Endothelial cell of hepatic sinusoid (primary cell): ENCODE data around the gene CROCC2.

Source experiments
- in situ Hi-C: cut with HindIII; loops from 2 replicates; pipeline ENCODE4 v1.10.0; 2017; ENCODE audit warnings: low sequenced_read_pairs

Gene CROCC2

DNA sequence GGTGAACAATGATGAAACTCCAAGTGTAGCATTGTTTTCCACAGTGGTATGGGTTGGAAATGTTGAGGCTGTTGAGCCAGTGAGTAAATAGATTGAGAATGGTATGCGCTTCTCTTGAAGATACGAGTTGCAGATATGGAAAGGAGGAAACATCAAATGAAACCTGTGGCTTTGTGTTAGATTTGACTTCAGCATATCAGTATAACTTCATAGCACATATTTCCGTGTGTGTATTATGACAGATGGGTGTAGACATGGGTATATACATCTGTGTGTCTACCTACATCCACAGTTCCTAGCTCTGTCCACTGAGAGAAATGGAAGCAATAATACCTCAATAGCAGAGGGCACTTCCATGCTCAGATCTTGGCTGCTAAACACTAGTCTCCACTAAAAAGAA lies 100.3 kb downstream of the CROCC2 start:
- in situ Hi-C loops = no loop called here

DNA sequence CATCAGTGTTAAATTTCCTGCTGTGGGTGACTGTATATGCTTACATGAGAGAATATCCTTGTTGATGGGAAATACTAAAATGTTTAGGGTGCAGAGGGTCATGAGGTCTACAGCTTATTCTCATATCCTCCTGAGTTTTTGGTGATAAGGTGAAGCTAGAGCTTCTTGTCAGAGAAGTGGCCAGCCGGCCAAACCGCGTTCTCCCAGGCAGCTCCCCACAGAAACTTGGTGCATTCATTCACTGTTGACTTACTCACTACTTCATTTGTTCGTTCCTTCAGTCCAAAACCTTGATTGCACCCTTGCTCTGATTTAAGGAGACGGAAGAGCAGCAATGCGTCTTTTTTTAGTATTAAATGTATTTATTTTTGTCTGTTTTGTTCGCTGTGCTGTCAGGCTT lies 101.0 kb downstream of the CROCC2 start:
- in situ Hi-C loops = no loop called here

DNA sequence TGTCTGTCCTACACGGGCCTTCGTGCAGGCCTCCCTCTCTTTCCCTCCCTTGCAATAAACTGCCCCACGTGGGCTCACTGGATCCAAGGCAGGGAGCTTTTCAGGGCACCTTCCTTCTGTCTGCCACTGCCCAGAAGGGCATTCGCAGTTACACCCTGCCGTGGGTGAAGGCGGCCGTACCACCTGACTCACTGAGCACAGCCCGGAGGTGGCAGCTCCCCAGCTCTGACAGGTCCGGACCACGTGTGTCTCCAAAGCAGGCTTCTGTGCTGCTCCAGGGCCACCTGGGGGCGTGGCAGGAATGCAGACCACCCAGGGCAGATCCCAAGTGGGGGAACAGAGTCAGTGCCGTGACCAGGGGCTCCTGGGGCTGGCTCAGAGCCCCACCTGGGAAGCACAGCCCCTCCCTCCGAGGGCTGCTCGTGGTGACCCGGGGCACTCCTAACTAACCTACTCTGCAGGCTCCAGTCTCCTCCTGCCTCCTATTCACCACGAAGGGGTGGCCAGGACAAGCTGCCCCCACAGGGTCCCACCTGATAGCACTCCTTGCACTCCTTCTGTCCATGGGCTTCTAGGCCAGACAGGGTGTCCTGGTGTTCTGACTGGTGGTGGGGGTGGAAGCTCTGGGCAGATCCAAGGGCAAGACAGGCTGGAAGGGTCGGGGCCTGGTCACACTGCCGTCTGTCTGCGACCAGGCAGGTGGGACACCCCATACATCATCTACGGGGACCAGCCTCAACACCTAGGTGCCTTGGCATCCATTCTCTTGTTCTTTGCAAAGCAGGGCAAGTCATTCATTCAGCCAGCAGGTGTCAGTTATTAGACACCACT lies 102.0 kb downstream of the CROCC2 start:
- in situ Hi-C loops = no loop called here

DNA sequence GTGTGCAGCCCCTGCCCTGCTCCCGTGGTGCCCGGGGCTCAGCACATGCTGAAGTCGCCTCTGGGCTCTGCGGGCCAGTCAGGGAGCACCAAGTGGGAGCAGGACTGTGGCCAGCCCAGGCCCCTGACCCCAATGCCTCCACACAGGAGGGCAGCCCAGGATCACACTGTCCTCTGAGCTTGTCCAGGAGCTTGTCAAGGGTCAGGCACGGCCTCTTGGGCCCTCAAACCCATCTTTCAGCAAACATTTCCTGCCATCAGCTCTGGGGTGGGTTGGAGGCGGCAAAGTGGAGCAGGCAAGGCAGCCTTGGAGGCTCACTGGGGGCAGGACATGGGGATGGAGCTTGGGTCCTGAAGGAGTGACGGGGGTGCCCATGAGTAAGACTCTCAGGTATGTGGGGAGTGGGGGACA lies 102.6 kb downstream of the CROCC2 start:
- in situ Hi-C loops = no loop called here

DNA sequence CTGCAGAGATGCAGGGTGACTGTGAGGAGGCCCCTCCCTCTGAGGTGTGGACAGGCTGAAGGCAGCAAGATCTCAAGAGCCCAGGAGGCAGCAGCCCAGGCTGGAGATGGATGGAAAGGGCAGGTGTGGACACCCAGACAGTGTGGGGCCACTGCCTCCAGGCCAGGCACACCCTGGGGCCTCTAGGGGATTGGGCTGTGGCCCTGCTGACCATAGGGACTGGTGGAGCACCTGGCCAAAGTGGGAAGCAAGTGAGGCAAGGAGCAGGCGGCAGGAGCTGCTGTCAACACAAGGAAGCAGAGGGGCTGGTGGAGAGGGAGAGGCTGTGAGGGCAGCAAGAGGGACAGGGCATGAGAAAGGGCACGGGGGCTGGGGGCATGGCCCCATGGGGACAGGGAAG lies 103.1 kb downstream of the CROCC2 start:
- in situ Hi-C loops = no loop called here

DNA sequence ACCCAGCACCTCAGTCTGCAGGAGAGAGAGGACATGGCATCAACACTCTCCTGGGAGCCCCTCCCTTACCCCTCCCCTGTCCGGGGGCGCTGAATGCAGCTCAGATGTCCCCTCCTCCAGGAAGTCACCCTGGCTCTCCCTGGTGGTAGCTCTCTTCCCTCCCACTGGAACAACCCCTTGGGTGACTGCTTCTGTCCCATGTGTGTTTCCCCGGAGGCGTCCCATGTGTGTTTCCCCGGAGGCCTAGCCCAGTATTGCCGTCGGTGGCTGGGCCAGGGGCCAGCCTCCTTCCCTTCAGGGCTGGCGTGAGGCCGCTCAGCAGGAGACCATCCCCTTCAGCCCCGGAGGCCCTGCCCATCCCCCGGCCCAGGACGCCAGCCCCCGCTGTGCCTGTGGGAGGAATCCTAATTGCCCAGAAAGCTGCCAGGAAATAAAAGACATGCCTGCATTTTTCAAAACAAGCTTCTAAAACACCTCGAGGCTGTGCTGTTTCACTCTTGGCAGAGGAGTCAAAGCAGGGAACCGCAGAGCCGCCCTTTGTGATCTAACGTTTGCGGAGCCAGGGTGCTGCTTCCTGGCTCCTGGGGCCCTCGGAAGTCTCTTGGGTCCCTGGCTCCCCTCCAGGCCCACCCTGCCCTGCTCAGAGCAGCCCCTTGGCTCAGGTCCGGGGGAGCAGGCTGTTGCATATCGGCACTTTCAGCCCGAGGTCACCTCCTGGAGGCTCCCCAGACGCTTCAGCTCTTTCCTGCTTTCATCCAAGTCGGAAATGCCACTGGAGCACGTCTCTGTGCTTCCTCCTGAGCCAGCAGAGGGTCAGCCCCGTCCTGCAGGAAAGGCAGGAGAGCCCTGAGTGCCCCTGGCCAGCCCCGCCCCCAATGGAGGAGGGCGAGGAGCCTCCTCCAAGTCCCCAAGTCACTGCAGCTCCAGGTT lies 103.7 kb downstream of the CROCC2 start:
- in situ Hi-C loops = no loop called here

DNA sequence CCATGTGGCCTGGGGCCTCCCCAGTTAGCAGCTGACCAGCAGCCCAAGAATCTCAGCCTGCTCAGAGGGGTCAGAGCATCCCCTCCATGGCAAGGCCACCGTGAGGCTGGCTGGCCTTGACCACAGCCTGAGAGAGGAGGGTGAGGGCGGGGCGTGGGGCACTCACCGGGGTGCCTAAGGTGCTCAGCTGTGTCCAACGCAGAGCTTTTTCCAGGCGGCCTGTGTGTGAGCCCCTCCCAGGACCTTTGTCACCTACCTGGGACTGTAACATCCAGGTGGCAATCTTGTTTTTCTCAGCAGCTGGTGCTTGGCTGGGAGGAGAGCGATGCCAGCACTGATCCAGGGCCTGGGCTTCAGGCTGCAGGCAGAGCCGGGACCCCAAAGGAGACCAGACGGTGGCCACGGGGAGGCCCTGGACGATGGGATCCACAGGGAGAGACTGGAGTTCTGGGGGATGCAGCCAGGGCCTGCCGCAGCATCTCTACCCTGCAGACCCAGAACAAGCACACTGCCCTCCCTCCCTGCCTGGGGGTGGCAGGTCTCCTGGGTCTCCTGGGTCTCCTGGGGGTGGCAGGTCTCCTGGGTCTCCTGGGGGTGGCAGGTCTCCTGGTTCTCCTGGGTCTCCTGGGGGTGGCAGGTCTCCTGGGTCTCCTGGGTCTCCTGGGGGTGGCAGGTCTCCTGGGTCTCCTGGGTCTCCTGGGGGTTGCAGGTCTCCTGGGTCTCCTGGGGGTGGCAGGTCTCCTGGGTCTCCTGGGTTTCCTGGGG lies 104.6 kb downstream of the CROCC2 start:
- in situ Hi-C loops = no loop called here

DNA sequence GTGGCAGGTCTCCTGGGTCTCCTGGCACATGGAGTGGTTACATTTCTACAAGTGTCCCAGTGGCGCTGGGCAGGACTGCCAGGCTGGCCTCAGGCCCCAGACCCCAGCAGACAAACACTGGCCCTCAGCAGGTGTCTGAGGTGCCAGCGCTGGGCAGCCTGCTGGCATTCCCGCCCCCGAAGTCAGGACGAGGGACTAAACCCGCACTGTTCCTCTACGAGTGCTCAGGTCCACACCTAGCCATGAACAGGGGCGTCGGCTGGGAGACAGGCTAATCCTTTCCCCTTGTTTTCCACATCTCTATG lies 105.1 kb downstream of the CROCC2 start:
- in situ Hi-C loops = no loop called here

DNA sequence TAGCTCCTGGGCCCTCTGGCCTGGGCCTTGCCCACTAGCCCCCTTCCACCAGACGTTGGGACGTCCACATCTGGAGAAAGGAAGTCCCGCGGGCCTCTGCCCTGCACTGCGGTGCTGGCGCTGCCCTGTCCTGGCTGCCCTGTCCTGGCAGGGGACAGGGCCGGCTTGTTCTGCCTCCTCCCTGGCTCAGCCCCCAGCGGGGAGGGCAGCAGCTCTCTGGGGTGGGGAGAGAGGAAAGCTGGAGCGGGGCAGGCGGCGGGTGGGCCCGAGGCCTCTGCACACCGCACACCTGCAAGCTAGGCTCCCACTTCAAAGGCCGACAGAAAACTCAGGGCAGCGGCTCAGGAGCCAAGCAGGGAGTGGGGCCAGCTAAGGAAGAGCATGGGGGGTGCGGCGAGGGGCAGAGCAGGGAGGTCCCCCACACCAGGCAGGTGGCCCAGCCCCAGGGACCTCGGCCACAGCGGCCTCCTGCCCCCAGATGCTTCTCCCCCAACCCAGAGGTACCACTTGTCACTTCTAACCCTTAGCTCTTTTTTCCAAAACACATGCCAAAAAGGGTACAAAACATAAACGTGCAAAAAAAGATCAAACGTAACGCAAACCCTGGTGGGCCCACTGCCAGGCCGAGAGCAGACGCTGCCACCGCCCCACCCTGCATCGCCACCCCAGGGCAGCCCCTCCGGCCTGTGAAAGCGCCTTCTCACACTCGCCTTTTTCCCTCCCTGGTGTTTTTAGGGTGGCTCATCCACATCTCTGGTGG lies 105.8 kb downstream of the CROCC2 start:
- in situ Hi-C loops = no loop called here

DNA sequence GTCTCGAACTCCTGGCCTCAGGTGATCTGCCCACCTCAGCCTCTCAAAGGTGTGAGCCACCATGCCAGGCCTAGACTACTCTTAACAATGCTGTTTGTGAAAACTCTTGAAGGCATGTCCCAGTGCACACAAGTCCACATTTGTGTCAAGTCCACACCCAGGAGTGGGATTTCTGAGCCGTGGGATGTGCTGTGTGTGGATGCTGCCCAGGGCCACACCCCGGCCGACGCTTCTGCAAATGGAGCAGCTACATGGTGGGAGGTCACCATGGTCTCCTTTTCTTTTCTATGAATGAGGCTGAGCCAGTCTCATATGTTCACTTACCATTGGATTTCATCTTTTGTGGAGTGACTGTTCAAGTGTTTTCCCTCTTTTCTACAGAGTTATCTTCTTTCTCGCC lies 108.1 kb downstream of the CROCC2 start:
- in situ Hi-C loops = no loop called here

DNA sequence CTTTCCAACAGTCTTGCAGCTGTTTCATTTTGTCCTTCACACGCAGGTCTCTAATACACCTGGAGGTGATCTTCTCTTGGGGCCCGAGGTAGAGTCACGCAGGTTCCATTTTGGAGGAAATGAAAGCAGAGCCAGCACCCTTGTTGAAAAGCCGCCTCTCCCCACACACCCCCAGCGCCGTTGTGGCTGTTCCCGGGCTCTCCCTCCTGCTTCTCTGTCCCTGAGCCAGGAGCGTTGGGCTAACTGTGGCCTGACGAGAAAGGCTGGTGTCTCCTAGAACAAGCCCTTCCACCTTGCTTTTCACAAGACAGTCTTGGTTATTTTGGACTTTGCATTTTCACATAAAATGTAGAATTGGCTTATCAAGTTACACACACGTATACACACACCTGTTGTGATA lies 108.6 kb downstream of the CROCC2 start:
- in situ Hi-C loops = no loop called here

DNA sequence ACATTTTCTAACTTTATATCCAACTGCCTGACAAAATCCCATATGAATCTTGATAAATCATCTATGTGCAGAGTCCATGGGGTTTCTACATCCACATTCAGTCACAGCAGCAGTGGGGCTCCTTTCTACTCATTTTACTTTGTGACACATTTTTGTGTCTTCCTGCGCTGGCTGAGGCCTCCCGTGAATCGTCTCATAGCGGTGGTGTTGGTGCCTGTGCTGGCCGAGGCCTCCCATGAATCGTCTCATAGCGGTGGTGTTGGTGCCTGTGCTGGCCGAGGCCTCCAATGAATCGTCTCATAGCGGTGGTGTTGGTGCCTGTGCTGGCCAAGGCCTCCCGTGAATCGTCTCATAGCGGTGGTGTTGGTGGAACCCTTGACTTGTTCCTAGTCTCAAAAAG lies 109.3 kb downstream of the CROCC2 start:
- in situ Hi-C loops = no loop called here

DNA sequence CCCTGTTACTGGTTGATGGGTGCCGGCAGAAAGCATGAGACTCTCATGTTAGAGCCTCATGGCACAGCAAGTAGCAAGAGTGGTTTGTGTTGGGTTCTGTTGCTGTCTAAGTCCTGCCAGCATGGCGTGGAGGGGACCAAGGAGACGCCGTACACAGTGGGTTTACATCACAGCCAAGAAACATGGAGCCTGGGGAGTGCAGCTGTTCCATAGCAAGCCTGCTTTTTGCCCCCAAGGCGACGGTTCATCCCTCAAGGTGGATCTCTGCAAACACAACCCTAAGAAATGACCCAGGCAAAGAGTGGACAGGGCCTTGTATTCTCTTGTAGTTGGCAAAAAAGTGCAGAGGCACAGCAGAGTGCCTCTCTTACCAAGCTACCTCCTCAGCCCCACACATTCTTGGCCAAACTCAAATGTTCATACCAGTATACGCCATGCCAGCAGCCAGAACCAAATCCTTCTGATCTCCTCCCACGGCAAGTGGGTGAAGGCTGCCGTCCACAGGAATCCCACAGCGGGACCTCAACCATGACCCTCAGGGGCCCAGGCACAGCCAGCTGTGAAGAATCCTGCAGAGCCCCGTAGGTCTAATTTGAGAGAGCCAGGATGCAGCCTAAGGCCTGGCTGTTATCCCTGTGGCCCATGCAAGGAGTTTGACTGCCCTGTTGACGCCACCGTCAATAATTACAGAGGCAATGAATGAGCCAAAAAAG lies 111.2 kb downstream of the CROCC2 start:
- in situ Hi-C loops = no loop called here

DNA sequence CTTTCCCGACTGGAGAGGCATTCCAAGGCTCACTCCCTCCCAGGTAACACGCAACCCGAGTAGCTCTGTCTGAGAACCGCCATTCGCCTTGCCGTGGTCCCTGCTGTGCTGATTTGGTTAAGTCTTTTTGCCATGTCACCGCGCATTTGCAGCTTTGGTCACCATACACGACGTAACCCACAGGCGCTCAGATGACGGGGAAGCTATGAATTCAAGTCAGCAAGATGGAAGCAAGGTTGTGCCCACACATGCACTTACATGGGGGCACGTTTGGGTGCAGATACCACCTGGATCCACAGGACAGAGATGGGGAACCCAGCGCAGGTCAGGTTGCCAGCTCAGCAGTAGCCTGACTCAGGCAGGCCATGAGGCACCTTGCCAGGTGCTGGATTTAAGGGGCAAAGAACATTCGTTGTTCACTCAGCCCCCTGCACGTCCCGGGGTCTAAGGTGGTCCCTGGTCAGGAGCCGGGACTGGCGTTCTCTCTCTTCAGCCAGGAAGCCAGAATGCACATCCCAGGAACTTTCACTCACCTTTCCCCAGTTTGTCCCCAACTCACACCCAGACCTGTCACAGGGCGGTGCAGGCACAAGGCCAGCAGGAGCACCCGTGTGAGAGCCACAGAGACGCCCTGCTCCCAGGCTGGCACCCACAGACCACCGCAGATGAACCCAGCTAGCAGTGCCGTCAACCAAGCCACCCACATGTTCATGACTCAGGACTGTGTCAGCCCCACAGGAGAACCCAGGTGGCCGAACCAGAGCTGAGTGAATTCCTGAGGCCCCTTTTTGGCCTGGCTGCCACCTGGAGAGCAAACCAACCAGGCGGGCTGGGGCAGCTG lies 112.1 kb downstream of the CROCC2 start:
- in situ Hi-C loops = no loop called here

DNA sequence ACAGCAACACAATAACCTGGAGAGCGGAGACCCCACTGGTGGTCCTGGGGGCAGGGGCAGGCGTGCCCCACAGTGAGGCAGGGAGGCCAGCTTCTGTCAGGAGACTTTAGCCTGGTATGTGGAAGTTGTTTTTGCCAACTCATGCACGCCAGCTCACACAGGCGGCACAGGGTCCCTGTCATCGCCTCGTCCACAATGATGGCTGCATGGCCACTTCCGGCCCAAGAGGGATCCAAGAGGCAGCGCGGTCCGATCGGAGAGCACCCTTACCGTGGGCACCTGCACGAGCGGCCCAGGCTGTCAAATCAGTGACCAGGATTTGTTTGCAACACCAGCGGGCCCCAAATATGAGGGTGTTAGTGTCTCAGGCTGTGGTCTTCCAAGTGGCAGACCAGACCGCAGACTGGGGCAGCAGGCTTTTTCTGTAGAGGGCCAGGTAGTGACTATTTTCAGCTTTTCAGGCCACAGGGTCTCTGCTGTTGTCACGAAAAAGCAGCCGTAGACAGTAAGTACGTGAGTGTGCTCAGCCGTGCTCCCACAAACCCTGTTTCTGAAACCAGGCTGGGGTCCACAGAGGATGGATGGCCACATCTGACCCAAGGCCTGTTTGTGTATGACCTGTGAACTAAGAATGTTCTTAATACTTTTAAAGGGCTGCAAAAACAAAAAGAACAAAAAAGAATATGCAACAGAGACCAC lies 113.5 kb downstream of the CROCC2 start:
- in situ Hi-C loops = no loop called here

DNA sequence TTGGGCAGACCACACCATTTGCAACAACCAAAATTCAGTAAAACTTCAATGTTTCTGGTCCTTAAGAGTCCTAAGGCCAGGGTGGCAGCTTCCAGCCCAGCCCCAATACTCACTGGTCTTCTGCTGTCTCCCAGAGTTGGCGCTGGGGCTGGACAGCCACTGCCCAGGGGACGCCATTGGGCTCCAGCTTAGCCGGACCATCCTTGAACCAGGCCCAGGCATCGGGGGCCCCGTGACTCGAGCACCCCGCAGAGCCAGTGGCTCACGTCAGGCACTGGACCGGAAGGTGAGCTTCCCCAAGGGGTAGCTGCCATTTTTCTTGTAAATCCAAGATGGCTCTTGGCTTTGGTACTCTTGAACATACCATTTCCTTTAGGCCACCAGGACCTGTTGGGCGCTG lies 114.1 kb downstream of the CROCC2 start:
- in situ Hi-C loops = no loop called here

DNA sequence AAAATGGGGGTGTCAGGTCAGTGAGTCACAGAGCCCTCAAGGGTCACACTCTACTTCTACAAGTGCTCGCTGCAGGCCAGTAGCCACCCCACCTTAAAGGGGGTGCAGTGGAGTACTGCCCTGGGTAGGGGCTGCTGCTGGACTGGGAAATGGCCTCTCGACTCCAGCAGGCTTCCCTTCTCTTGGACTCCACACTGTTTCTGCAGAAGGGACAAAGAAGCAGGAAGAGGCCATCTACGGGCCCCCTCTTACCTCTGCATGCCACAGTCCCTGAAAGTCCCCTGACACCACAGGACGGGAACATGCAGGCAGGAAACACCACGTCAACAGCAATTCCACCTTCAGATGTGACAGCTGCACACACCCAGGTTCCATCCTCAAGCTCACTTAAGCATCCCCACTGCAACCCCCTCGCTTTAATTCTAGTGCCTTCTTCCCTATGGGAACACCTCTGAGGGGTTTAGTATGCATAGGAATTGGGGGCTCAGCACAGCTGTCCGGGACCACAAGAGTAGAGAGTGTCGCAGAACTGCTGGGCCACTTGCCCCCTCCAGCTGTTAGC lies 114.6 kb downstream of the CROCC2 start:
- in situ Hi-C loops = no loop called here

DNA sequence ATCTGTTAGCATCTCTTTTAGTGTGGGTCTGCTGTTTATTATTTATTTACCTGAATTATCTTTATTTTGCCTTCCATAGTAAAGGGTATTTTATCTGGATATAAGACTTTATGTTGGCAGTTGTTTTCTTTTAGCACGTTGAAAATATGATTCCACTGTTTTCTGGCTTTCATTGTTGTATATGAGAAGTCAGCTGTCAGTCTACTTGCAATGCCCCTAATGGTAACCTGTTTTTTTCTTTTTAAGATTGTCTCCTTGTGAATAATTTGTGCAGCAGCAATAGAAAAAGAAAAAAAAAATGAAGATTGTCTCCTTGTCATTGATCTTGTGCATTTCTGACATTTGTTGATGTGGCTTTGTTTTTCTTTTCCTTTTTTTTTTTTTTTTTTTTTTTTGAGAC lies 119.5 kb downstream of the CROCC2 start:
- in situ Hi-C loops = no loop called here
